GM12878 (cell line): Measurements from ENCODE around the gene CIAO1. TPM values are rescaled to one million over a fixed set of nuclear protein-coding genes. Genes with fewer than 3 reads are reported as not detected.

Source experiments
- BCL11A ChIP-seq: IDR thresholded peaks from 2 replicates; pipeline ENCODE4 v1.6.1; 2011; ENCODE audit warnings: low read depth, low read length
- BHLHE40 ChIP-seq, 2 experiments: fragments of 450-650 bp in 1 of 2; IDR thresholded peaks; 2 replicates each; pipeline ENCODE4 v1.6.1; 2011 to 2017; ENCODE audit warnings: low read depth in 2 of 2, borderline replicate concordance in 1 of 2, improper control_type of control experiment in 1 of 2, low read length in 1 of 2, mild to moderate bottlenecking in 1 of 2
- DPF2 ChIP-seq: fragments of 450-650 bp; IDR thresholded peaks from 2 replicates; pipeline ENCODE4 v1.6.1; 2017; ENCODE audit warnings: mild to moderate bottlenecking
- FOS ChIP-seq: IDR thresholded peaks from 3 replicates; pipeline ENCODE4 v1.6.1; 2011; ENCODE audit warnings: borderline replicate concordance; ENCODE audit not compliant: insufficient read length; ENCODE audit errors: extremely low read depth
- FOXK2 ChIP-seq: fragments of 450-650 bp; IDR thresholded peaks from 2 replicates; pipeline ENCODE4 v1.6.1; 2017; ENCODE audit warnings: mild to moderate bottlenecking, moderate library complexity
- HCFC1 ChIP-seq: fragments of 150-350 bp; IDR thresholded peaks from 2 replicates; pipeline ENCODE4 v1.6.1; 2014; ENCODE audit warnings: low read length
- HDAC6 ChIP-seq: fragments of 200-600 bp; sonication (generic); IDR thresholded peaks from one replicate; pipeline ENCODE4 v1.8.0; 2017; ENCODE audit warnings: antibody characterized with exemption; ENCODE audit not compliant: unreplicated experiment
- IKZF2 ChIP-seq, 2 experiments: fragments of 450-650 bp; IDR thresholded peaks; 2 replicates each; pipeline ENCODE4 v1.6.1; 2017; ENCODE audit warnings: mild to moderate bottlenecking in 2 of 2, moderate library complexity in 2 of 2
- KLF5 ChIP-seq: fragments of 450-650 bp; IDR thresholded peaks from 2 replicates; pipeline ENCODE4 v1.6.1; 2014; ENCODE audit warnings: mild to moderate bottlenecking; ENCODE audit not compliant: partially characterized antibody
- MTA2 ChIP-seq: fragments of 450-650 bp; IDR thresholded peaks from 2 replicates; pipeline ENCODE4 v1.6.1; 2016; ENCODE audit warnings: low read depth, mild to moderate bottlenecking, moderate library complexity
- POLR2A ChIP-seq: IDR thresholded peaks from 2 replicates; pipeline ENCODE4 v1.6.1; 2011; ENCODE audit warnings: low read depth, mild to moderate bottlenecking, low read length
- RB1 ChIP-seq: fragments of 450-650 bp; formaldehyde crosslinking; IDR thresholded peaks from 2 replicates; pipeline ENCODE4 v1.6.1; 2017; ENCODE audit warnings: mild to moderate bottlenecking, borderline replicate concordance
- RBBP5 ChIP-seq: fragments of 200-600 bp; sonication (generic); conservative IDR thresholded peaks from 2 replicates; pipeline ENCODE4 v1.6.1; 2016
- RCOR1 ChIP-seq: conservative IDR thresholded peaks from 2 replicates; pipeline ENCODE4 v1.6.1; 2012; ENCODE audit warnings: low read depth, low read length, improper control_type of control experiment
- SMAD1 ChIP-seq: fragments of 450-650 bp; IDR thresholded peaks from 2 replicates; pipeline ENCODE4 v1.6.1; 2018; ENCODE audit warnings: mild to moderate bottlenecking, low read depth; ENCODE audit not compliant: partially characterized antibody
- STAT1 ChIP-seq: fragments of 450-650 bp; conservative IDR thresholded peaks from 2 replicates; pipeline ENCODE4 v1.6.1; 2014; ENCODE audit warnings: antibody characterized with exemption, mild to moderate bottlenecking
- STAT3 ChIP-seq: IDR thresholded peaks from 2 replicates; pipeline ENCODE4 v1.6.1; 2011; ENCODE audit warnings: low read depth, low read length, improper control_type of control experiment
- SUZ12 ChIP-seq: fragments of 200-600 bp; sonication (generic); IDR thresholded peaks from one replicate; pipeline ENCODE4 v1.6.1; 2018; ENCODE audit warnings: antibody characterized with exemption, mild to moderate bottlenecking; ENCODE audit not compliant: unreplicated experiment
- ZNF384 ChIP-seq: IDR thresholded peaks from 2 replicates; pipeline ENCODE4 v1.6.1; 2012; ENCODE audit warnings: low read depth, mild to moderate bottlenecking, low read length, improper control_type of control experiment, borderline replicate concordance
- ZSCAN29 ChIP-seq: fragments of 450-650 bp; IDR thresholded peaks from 2 replicates; pipeline ENCODE4 v1.6.1; 2017; ENCODE audit warnings: mild to moderate bottlenecking, moderate library complexity
- polyA plus RNA-seq, 11 experiments: library from polyadenylated mRNA; depleted of rRNA in 4 of 11; unstranded in 6 of 11; stranded (reverse) in 5 of 11; fragments of >200 nt; fragmentation: Nextera tagmentation in 4 of 11; fragmentation: Illumina TruSeq in 1 of 11; extraction: Ambion mirVana in 4 of 11; extraction: Trizol in 1 of 11; gene quantifications; 1 replicate in 1 of 11; 2 replicates in 10 of 11; pipeline versions ENCODE4 v1.2.1 to v1.2.3, GENCODE V29; 2011 to 2016; ENCODE audit warnings: inconsistent platforms in 2 of 11, missing spikeins in 2 of 11, low read depth in 1 of 11
- total RNA-seq, 4 experiments: library from RNA; depleted of rRNA in 3 of 4; stranded (reverse); fragments of >200 nt in 3 of 4; fragmentation: Illumina TruSeq in 1 of 4; extraction: Trizol in 1 of 4; gene quantifications; 2 replicates each; pipeline versions ENCODE4 v1.2.1 to v1.2.3, GENCODE V29; 2013 to 2021
- TF ChIP-seq, protein P1 (sequence below): IDR thresholded peaks from 2 replicates; pipeline ENCODE4 v1.6.1; 2012; ENCODE audit warnings: improper control_type of control experiment, low read depth, low read length; ENCODE audit not compliant: insufficient replicate concordance
- TF ChIP-seq, protein P2 (sequence below): IDR thresholded peaks from 2 replicates; pipeline ENCODE4 v1.6.1; 2011; ENCODE audit warnings: borderline replicate concordance, low read depth, mild to moderate bottlenecking, moderate library complexity, mixed read lengths, low read length; ENCODE audit not compliant: insufficient read depth; ENCODE audit errors: extremely low read length
- TF ChIP-seq, protein P3 (sequence below): fragments of 450-650 bp; IDR thresholded peaks from 2 replicates; pipeline ENCODE4 v1.6.1; 2017; ENCODE audit warnings: mild to moderate bottlenecking

CIAO1 gene
- total and polyA plus RNA-seq, 10 of the 15 experiments (the other 5 are each of a cell fraction or from before 2014, with no cell fraction given): 8.3 to 89.4 (median 63.4) TPM

DNA sequence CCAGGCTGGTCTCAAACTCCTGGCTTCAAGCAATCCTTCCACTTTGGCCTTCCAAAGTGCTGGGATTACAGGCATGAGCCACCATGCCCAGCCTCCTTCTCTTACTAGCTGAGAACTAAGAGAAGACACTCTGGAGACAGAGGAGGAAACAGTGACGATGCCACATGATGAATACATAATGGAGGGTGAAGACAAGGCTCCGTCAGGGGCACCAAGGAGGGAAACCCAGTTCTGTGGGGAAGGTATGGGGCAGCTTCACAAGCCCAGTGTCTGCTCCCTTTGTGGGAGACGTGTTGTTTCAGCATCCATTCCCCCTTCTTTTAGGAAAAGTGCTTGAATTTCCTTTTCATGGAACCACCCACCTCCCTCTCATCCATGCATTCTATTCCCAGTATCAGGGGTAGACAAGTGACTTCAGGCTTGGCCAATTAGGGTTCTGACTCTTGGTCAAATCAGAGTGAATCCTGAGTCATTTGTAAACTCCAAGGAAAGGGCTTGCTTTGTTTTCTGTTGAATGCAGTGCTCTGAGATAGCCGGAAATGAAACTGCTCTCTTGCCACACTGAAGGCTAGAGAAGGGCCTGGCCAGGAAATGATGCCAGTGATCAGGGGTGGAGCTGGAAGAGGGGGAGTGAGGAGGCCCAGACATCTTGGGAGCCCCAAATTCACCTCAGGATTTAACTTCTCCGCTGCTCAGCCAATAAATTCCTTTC lies 24.0 kb upstream of the CIAO1 start (continued):
- TF ChIP-seq, protein P1, sequence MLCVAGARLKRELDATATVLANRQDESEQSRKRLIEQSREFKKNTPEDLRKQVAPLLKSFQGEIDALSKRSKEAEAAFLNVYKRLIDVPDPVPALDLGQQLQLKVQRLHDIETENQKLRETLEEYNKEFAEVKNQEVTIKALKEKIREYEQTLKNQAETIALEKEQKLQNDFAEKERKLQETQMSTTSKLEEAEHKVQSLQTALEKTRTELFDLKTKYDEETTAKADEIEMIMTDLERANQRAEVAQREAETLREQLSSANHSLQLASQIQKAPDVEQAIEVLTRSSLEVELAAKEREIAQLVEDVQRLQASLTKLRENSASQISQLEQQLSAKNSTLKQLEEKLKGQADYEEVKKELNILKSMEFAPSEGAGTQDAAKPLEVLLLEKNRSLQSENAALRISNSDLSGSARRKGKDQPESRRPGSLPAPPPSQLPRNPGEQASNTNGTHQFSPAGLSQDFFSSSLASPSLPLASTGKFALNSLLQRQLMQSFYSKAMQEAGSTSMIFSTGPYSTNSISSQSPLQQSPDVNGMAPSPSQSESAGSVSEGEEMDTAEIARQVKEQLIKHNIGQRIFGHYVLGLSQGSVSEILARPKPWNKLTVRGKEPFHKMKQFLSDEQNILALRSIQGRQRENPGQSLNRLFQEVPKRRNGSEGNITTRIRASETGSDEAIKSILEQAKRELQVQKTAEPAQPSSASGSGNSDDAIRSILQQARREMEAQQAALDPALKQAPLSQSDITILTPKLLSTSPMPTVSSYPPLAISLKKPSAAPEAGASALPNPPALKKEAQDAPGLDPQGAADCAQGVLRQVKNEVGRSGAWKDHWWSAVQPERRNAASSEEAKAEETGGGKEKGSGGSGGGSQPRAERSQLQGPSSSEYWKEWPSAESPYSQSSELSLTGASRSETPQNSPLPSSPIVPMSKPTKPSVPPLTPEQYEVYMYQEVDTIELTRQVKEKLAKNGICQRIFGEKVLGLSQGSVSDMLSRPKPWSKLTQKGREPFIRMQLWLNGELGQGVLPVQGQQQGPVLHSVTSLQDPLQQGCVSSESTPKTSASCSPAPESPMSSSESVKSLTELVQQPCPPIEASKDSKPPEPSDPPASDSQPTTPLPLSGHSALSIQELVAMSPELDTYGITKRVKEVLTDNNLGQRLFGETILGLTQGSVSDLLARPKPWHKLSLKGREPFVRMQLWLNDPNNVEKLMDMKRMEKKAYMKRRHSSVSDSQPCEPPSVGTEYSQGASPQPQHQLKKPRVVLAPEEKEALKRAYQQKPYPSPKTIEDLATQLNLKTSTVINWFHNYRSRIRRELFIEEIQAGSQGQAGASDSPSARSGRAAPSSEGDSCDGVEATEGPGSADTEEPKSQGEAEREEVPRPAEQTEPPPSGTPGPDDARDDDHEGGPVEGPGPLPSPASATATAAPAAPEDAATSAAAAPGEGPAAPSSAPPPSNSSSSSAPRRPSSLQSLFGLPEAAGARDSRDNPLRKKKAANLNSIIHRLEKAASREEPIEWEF: no peak
- TF ChIP-seq IKZF2 (IDR thresholded peaks at IDR 0.05) (peak; percentile 91 to 93), BCL11A (0 out of 2 replicates have a peak, but pooled peaks have one; percentile 39), FOXK2 (no peak), POLR2A (peak; percentile 34; the same call in 1 of the 2 replicates), HDAC6 (no peak), ZSCAN29 (no peak), STAT3 (no peak), STAT1 (no peak), DPF2 (peak; percentile 63), FOS (no peak), RBBP5 (no peak), ZNF384 (no peak), RB1 (no peak), SMAD1 (no peak), SUZ12 (no peak), MTA2 (peak; percentile 83), BHLHE40 (IDR thresholded peaks at IDR 0.05; ENCODE audit: borderline replicate concordance in 1 of 2, low read depth in 2 of 2, low read length in 1 of 2) (peak in 1 of 2 experiments; percentile 7; a peak in 1 of 4 replicates), KLF5 (no peak), RCOR1 (no peak), HCFC1 (no peak)
- TF ChIP-seq, protein P2, sequence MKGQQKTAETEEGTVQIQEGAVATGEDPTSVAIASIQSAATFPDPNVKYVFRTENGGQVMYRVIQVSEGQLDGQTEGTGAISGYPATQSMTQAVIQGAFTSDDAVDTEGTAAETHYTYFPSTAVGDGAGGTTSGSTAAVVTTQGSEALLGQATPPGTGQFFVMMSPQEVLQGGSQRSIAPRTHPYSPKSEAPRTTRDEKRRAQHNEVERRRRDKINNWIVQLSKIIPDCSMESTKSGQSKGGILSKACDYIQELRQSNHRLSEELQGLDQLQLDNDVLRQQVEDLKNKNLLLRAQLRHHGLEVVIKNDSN: no peak
- TF ChIP-seq, protein P3, sequence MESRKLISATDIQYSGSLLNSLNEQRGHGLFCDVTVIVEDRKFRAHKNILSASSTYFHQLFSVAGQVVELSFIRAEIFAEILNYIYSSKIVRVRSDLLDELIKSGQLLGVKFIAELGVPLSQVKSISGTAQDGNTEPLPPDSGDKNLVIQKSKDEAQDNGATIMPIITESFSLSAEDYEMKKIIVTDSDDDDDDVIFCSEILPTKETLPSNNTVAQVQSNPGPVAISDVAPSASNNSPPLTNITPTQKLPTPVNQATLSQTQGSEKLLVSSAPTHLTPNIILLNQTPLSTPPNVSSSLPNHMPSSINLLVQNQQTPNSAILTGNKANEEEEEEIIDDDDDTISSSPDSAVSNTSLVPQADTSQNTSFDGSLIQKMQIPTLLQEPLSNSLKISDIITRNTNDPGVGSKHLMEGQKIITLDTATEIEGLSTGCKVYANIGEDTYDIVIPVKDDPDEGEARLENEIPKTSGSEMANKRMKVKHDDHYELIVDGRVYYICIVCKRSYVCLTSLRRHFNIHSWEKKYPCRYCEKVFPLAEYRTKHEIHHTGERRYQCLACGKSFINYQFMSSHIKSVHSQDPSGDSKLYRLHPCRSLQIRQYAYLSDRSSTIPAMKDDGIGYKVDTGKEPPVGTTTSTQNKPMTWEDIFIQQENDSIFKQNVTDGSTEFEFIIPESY: no peak
